ENCODE data around the gene CLINT1. TPM values are rescaled to one million over a fixed set of nuclear protein-coding genes. Genes with fewer than 3 reads are reported as not detected.
"Not testable (repeated sequence)": the region's sequence is repeated elsewhere in the genome, so short reads cannot be mapped to it uniquely, and the experiment has no call there.

Gene CLINT1
- total RNA-seq, 4 donors from 2014 or later: 77.4 to 124 (median 85.5) TPM

DNA sequence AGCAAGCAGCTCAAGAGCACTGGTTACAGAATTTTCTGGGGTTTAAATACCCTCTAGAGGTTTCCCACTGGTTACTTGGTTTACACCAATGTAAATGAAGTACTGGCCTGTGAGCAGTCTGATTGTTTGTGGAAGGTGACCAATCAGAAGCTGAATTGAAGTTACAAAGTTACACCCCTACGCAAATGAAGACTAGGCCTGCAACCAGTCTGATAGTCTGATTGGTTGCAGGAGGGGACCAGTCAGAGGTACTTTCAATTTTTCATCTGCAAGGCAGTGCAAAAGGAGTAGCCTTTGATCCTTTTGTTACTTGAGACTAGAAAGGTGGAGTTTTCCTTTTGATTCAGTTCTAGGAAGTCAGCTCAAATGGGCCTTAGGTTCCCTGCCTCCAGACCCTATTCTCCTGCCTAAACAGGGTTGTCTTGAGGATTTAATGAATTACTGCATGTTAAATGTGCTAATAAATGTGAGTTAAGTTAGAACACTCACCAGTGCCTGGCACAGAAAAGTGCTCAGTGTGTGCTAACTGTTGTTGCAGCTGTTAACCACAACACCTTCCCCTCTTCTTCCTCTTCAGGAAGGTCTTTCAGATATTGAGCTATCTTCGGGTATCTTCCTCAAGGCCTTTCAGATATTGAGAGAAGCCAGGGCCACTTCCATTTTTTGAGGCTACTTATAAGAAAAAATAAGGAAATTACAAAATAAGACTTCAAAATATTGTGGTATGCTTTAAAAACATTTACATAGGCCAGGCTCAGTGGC, 32.1 kb upstream of the CLINT1 start:
- DNase-seq (no peak), ATAC-seq (no peak)
- in situ Hi-C loops (cut with MboI; ENCODE audit: low sequenced_read_pairs in 4 of 4): no loop called here
- TF ChIP-seq, protein P1, sequence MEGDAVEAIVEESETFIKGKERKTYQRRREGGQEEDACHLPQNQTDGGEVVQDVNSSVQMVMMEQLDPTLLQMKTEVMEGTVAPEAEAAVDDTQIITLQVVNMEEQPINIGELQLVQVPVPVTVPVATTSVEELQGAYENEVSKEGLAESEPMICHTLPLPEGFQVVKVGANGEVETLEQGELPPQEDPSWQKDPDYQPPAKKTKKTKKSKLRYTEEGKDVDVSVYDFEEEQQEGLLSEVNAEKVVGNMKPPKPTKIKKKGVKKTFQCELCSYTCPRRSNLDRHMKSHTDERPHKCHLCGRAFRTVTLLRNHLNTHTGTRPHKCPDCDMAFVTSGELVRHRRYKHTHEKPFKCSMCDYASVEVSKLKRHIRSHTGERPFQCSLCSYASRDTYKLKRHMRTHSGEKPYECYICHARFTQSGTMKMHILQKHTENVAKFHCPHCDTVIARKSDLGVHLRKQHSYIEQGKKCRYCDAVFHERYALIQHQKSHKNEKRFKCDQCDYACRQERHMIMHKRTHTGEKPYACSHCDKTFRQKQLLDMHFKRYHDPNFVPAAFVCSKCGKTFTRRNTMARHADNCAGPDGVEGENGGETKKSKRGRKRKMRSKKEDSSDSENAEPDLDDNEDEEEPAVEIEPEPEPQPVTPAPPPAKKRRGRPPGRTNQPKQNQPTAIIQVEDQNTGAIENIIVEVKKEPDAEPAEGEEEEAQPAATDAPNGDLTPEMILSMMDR (IDR thresholded peaks at IDR 0.05 in 4 of 5, conservative IDR thresholded peaks at IDR 0.05 in 1 of 5): no peak
- no peak for TF ChIP-seq POLR2A (IDR thresholded peaks at IDR 0.05)
- no peak overlapping the region for H3K27ac ChIP-seq
- intact Hi-C loops (cut with DNase I; ENCODE audit: low total_unique reads): no loop called here
- no peaks in the 10 kb centered on the region for H3K9me3 ChIP-seq
- no peaks in the 10 kb centered on the region for H3K4me1 ChIP-seq
- H3K27me3 ChIP-seq: no peaks in the 10 kb centered on the region
- H3K4me3 ChIP-seq: no peak overlapping the region
- no peaks in the 10 kb centered on the region for H3K36me3 ChIP-seq

DNA sequence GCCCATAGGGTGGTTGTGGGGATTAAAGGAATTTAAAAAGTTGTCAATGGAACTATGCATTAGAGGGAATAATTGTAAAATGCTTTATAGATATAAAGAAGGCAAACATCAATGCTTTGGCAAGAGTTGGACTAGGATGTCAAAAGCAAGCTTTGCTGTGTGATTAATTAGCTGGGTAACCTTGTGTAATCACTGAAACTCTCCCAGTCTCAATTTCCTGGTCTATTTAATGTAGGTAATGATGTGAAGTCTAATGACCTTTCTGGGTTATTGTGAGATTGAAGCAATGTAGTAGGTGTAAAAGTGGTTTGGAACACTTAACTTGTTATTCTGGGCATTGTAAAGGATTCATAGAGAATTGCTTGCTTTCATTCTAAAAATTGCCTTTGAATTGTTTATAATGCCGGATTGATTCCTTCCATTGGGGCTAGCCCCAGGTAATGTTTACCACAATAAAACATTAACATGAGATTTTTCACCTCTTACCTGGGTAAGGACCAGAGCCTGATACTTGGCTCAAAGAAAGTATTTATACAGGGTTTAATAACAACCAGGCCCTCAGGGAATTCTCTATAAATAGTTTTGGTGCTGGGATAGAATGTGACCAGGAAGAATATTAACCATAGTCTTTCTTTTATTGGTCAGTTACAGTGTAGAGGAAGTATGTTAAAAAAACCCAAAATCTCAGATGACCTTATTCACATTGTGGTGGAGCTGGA, 30.0 kb upstream of the CLINT1 start:
- Histone ChIP-seq H3K36me3 (no peaks in the 10 kb centered on the region), H3K4me1 (no peaks in the 10 kb centered on the region), H3K9me3 (no peaks in the 10 kb centered on the region), H3K27ac (no peak overlapping the region), H3K4me3 (no peak overlapping the region), H3K27me3 (no peaks in the 10 kb centered on the region)
- ATAC-seq (no peak), DNase-seq (no peak)
- in situ Hi-C loops (cut with MboI; ENCODE audit: low sequenced_read_pairs in 4 of 4) (no loop called here), intact Hi-C loops (cut with DNase I; ENCODE audit: low total_unique reads) (no loop called here)
- no peak for TF ChIP-seq POLR2A (IDR thresholded peaks at IDR 0.05)
- TF ChIP-seq, protein P1 (IDR thresholded peaks at IDR 0.05 in 4 of 5, conservative IDR thresholded peaks at IDR 0.05 in 1 of 5): no peak

DNA sequence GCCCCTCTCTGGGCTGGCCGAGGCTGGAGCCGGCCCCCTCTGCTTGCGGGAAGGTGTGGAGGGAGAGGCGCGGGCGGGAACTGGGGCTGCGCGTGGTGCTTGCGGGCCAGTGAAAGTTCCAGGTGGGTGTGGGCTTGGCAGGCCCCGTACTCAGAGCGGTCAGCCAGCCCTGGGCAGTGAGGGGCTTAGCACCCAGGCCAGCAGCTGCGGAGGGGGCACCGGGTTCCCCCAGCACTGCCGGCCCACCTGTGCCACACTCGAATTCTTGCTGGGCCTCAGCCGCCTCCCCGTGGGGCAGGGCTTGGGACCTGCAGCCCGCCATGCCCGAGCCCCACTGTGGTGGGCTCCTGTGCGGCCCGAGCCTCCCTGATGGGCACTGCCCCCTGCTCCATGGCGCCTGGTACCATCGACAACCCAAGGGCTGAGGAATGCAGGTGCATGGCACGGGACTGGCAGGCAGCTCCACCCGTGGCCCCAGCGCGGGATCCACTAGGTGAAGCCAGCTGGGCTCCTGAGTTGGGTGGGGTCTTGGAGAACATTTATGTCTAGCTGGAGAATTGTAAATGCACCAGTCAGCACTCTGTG, 27.9 kb upstream of the CLINT1 start:
- no peaks in the 10 kb centered on the region for H3K9me3 ChIP-seq
- no peak overlapping the region for H3K27ac ChIP-seq
- in situ Hi-C loops (cut with MboI; ENCODE audit: low sequenced_read_pairs in 4 of 4): no loop called here
- intact Hi-C loops (cut with DNase I; ENCODE audit: low total_unique reads): no loop called here
- no peaks in the 10 kb centered on the region for H3K4me1 ChIP-seq
- H3K36me3 ChIP-seq: no peaks in the 10 kb centered on the region
- DNase-seq (no peak), ATAC-seq (no peak)
- H3K4me3 ChIP-seq: no peak overlapping the region
- TF ChIP-seq, protein P1 (IDR thresholded peaks at IDR 0.05 in 4 of 5, conservative IDR thresholded peaks at IDR 0.05 in 1 of 5): no peak
- no peak for TF ChIP-seq POLR2A (IDR thresholded peaks at IDR 0.05)
- H3K27me3 ChIP-seq: no peaks in the 10 kb centered on the region

DNA sequence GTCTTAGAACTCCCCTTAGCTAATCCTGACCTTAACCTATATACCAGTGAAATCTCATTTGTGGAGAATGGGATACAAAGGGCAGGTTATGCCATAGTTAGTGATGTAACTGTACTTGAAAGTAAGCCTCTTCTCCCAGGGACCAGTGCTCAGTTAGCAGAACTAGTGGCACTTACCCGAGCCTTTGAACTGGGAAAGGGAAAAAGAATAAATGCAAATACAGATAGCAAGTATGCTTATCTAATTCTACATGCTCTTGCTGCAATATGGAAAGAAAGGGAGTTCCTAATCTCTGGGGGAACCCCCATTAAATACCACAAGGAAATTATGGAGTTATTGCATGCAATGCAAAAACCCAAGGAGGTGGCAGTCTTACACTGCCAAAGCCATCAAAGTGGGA, 26.1 kb upstream of the CLINT1 start:
- H3K27me3 ChIP-seq; H3K9me3 ChIP-seq; ATAC-seq; intact Hi-C loops (cut with DNase I; ENCODE audit: low total_unique reads); DNase-seq; H3K27ac ChIP-seq; H3K36me3 ChIP-seq; in situ Hi-C loops (cut with MboI; ENCODE audit: low sequenced_read_pairs in 4 of 4); H3K4me1 ChIP-seq; H3K4me3 ChIP-seq: not testable (repeated sequence)

DNA sequence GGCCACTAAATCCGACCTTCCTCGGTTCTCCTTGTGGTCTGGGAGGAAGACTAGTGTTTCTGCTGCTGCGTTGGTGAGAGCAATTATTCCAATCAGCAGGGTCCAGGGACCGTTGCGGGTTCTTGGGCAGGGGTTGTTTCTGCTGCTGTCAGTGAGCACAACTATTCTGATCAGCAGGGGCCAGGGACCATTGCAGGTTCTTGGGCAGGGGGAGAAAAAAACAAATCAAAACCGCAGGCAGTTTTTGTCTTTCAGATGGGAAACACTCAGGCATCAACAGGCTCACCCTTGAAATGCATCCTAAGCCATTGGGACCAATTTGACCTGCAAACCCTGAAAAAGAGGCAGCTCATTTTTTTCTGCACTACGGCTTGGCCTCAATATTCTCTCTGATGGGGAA, 22.6 kb upstream of the CLINT1 start:
- H3K9me3 ChIP-seq; H3K27me3 ChIP-seq; H3K4me1 ChIP-seq; in situ Hi-C loops (cut with MboI; ENCODE audit: low sequenced_read_pairs in 4 of 4); H3K36me3 ChIP-seq; H3K27ac ChIP-seq; DNase-seq; ATAC-seq; H3K4me3 ChIP-seq; intact Hi-C loops (cut with DNase I; ENCODE audit: low total_unique reads): not testable (repeated sequence)

Measured in gastrocnemius medialis (tissue), 4 donors.